GM18873 (cell line): ENCODE data around the gene CPLX3.

Experiments used
- ATAC-seq: cut with Tn5 transposase; IDR thresholded peaks from one replicate; pipeline ENCODE4 v1.9.1; 2021; ENCODE audit warnings: mild to moderate bottlenecking, moderate library complexity, moderate number of reproducible peaks; ENCODE audit not compliant: unreplicated experiment, low FRiP score

Gene CPLX3

GRCh38 chr15:74788042-74788682, 38.3 kb upstream of the CPLX3 start:
- no peak for ATAC-seq

GRCh38 chr15:74788683-74789151, 37.7 kb upstream of the CPLX3 start:
- peak; percentile 26 for ATAC-seq

- ATAC-seq: no peak
Measured at GRCh38 chr15:74789171-74789631, 37.2 kb upstream of the CPLX3 start.

GRCh38 chr15:74789741-74790079, 36.7 kb upstream of the CPLX3 start:
- ATAC-seq: no peak

GRCh38 chr15:74790080-74790916, 36.1 kb upstream of the CPLX3 start:
- ATAC-seq: no peak

- no peak for ATAC-seq
Measured at GRCh38 chr15:74791007-74791406, 35.4 kb upstream of the CPLX3 start.

- no peak for ATAC-seq
Measured at GRCh38 chr15:74791667-74792066, 34.8 kb upstream of the CPLX3 start.

GRCh38 chr15:74792227-74793016, 34.0 kb upstream of the CPLX3 start:
- no peak for ATAC-seq

- no peak for ATAC-seq
Measured at GRCh38 chr15:74793135-74794028, 33.0 kb upstream of the CPLX3 start.

- ATAC-seq: no peak
Measured at GRCh38 chr15:74794248-74794969, 32.0 kb upstream of the CPLX3 start.

GRCh38 chr15:74794970-74795349, 31.5 kb upstream of the CPLX3 start:
- ATAC-seq: no peak

- ATAC-seq: no peak
Measured at GRCh38 chr15:74795966-74796625, 30.3 kb upstream of the CPLX3 start.

- ATAC-seq: no peak
Measured at GRCh38 chr15:74798388-74799254, 27.8 kb upstream of the CPLX3 start.

GRCh38 chr15:74799255-74799855, 27.1 kb upstream of the CPLX3 start:
- no peak for ATAC-seq

GRCh38 chr15:74799856-74800558, 26.4 kb upstream of the CPLX3 start:
- ATAC-seq: peak; percentile 46

GRCh38 chr15:74800559-74801094, 25.8 kb upstream of the CPLX3 start:
- no peak for ATAC-seq
